GM18517 (cell line): Measurements from ENCODE around the gene KCNJ1.

Source experiments
- ATAC-seq: cut with Tn5 transposase; IDR thresholded peaks from one replicate; pipeline ENCODE4 v1.9.1; 2021; ENCODE audit warnings: mild to moderate bottlenecking, moderate library complexity; ENCODE audit not compliant: unreplicated experiment

The KCNJ1 gene

DNA sequence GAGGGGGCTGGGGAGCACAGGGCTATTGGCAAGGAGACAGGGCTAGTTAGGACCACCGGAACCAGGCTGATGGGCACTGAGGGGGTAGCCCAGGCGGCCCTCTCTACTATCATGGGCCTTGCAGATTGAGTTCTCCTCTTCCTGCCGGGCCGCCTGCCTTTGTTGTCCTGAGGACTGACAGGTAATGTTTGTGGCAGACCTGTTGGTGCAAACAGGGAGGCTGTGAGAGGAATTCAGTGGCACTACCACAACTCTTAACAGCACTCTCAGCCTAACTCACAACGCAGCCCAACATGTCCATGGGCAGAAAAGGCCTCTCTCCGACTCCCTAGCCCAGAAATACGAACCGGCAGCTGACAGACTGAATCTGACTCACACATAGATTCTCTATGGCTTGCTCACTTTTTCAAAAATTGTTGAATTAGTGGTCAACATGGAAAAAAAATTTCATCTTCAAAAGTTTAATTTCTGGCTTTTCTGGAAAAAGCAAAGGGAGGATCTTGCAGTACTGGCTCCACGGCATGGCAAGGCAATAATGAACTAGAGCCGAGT, 35.5 kb upstream of the KCNJ1 start:
- no peak for ATAC-seq

DNA sequence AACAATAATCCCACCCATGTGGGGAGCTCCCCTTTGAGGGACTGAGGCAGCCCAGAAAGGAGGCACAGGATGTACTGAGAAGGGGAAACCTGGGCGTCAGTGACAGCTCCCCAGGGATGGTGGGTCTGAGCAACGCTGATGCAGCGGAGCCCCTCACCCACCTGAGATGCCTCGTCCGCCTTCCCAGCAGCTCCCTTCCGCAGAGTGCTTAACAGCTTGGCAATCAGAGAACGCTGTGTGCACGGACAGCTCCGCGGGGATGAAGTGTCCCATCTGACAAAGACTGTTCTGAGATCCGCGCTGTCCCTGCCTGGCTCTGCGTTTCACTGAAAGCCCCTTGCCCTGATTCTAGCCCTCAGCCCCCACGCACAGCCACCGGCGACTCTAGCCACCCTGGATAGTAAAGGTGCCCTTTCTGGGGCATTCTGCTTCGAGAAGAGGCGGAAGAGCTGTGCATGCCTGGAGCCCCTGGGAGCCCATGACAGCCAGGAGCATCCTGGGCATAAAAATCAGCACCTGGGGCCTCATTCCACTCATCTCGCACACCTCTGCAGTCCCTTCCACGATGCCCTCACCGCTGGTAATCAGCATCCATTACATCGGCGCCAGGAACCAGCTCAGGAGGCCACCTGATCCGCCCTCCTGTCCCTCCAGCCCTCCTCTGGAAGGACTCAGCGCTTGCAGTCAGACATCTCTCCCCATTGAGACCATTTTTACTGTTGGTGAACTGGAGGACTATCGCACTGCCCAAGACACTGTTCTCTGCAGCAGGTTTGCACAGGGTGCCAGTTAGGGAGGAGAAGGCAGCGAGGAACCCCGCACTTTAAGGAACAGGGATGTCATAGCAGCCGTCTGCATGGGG, 34.8 kb upstream of the KCNJ1 start:
- ATAC-seq, result no peak

DNA sequence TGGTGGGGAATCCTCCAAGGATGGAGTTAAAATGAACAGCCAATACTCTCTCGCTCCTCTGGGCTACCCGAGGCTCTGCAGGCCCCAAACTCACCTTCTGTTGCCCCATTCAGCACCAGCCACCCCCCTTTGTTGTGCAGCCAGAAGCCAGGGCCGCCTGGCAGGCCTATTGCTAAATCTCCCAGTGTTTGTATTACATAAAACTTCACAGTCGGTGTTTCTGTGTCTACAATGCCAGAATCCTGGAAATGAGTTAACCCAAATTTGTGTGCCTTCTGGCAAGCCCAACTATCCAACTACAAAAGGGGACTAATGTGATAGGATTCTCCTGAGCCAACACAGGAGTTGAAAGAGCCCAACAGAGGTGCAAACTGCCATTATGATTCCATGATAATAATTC, 33.4 kb upstream of the KCNJ1 start:
- no peak for ATAC-seq

DNA sequence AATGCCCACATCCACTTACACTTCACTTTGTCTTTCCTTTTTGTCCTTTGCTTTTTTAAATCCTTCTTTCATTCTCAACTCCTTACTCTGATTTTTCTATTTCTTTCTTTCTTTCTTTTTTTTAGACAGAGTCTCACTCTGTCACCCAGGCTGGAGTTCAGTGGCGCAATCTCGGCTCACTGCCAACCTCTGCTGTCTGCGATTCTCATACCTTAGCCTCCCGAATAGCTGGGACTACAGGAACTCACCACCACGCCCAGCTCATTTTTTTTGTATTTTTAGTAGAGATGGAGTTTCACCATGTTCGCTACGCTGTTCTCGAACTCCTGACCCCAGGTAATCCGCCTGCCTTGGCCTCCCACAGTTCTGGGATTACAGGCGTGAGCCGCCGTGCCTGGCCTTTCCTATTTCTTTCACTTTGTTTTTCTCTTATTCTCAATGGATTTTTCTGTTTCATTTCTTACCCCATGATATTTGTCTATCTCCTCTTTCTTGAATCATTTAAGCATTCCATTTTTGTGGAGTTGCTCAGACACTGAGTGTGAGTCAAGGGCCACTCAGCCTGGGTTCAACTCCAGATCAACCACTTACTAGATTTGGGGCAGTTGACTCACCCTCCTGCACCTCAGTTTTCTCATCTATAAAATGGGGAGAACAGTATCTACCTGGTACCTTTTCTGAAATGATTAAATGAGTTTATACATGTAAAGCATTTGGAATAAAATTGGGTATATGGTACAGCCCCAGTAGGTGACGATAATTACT, 31.7 kb upstream of the KCNJ1 start:
- ATAC-seq, result no peak

DNA sequence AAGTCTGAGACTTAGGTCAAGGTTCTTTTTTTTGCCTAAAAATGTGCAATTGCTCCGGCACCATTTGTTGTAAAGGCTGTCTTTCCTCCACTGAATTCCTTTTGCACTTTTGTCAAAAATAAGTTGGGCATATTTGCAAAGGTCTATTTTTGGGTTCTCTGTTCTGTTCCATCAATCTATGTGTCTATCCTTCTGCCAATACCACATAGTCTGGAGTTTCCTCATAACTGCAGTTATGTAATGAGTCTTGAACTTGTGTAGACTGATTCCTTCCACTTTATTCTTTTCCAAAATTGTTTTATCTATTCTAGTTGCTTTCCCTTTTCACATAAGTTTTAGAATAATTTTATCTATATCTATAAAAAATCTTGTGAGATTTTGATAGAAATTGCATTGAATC, 30.7 kb upstream of the KCNJ1 start:
- no peak for ATAC-seq

DNA sequence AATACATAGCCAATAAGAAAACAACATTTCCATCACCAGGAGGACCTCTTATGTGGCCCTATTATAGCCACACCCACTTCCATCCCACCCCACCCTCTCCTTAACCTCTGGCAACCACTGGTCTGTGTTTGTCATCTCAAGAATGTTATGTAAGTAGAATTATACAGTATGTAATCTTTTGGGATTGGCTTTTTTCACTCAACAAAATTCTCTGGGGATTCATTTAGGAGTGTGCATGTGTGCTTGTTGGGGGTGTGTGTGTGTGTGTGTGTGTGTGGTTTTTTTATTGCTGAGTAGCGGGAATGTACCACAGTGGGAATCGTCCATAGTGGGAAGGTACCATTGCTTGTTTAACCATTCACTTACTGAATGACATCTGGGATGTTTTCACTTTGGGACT, 29.3 kb upstream of the KCNJ1 start:
- no peak for ATAC-seq

DNA sequence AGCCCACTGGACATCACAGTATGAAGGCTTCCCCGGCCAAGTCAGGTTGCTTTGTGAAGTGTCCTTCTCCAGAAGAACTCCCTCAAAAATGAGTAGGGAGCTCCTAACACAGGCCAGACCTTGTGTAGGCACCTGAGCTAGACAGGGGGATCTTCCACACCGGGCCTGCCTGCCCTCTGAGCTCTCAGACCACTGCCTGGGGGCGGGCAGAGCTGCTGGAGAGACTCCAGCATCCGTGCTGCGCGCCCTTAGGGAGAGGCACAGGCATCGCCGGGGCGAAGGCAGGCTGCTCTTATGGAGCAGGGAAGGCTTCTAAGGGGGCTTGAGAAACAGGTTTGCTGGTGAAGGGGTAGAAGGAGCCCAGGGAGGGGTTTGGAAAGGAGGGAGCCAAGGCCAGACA, 28.4 kb upstream of the KCNJ1 start:
- no peak for ATAC-seq

DNA sequence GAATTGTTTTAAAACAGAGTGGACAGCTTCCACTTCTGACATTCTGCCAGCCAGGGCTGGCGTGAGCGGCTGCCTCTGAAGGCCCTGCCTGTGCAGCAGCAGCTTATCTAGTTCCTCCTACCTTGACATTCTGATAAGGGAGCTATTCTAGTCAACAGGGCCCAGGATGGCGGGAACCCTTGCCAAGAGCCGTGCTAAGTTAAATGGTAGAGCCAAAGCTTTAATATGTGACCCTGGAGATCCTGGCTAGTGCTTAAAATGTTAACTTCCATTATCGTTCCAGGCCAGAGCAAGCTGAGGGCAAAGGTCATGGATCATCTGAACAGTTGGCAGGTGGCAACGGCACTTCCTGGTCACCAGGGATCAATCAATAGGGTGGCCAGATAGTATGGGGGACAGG, 27.6 kb upstream of the KCNJ1 start:
- ATAC-seq, result no peak

DNA sequence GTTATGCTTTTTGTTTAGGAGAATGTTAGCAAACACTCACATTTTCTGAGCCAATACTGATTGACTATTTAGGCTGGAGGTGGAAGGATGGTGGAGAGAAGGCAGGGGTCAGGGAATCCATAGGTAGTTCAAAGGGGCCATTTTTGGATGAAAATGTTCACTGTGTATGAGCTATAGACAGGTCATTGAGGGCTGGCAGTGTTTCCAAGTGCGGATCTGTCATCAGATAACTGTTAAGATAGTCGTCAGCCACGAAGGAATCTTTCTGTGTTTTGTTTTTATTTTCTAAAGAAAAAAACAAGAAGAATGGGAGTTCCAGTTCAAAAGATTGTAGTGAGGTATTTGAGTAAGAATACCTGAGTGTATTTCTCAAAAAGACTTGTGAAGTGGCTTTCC, 27.2 kb upstream of the KCNJ1 start:
- ATAC-seq, result no peak

DNA sequence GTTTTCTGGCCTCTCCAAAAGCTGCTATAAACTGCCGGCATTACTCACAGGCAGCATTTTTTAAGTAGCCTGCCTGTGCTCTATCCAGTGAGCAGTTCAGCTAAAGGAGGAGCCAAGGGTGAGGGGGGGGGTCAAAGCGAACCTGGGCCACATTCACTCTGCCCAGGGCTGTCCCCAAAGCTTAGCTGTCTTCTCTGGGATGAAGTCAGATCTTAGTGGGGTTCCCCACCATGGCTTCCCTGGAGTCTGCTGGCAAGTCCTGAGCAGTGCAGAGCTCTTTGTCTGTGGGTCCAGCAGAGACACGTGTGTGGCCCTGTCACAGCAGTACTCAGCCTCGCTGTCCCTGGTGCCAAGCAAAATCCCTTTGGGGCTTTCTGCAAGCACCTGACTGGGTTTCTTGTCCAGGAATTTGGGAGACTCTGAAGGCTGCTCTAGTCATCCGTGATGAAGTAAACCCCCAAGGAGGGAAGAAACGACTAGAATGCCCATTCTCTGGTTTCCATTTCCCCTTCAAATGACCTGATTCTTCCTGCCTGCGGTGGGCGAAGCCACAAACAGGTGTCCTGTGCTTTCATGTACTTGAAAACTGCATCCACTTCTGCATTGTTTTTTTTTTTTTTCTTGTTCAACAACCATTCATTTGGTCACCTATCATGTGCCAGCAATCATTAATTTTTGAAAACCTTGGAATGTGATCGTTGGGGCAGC, 26.6 kb upstream of the KCNJ1 start:
- peak; percentile 73 for ATAC-seq

DNA sequence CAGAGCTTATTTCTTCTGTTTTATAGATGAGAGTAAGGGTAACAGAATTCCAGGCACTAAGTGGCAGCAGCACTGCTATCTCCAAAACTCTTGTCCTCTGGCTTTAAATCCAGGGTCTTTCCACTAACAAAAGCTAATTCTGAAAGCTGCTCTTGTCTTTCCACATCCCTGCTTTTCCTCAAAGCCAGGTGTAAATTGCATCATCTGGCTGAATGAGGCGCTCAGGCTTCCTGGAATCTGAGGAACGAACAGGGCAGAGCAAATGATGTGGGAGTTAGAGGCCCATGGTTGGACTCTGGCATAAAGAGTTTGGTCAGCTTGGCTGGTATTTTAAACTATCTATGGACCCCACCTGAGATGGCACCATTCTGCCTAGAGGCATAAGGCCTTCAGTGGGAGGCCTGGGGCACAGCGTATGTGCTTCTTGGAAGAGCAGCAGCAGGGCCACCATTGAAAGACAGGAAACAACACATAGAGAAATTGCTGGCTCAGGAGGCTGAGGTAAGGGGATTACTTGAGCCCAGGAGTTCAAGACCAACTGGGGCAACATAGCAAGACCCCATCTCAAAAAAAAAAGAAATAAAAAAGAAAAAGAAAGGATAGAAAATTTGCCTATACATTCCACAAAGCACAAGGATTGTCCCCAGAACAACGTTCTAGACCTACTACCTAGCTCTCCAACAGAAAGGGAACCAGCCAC, 25.9 kb upstream of the KCNJ1 start:
- ATAC-seq, result no peak

DNA sequence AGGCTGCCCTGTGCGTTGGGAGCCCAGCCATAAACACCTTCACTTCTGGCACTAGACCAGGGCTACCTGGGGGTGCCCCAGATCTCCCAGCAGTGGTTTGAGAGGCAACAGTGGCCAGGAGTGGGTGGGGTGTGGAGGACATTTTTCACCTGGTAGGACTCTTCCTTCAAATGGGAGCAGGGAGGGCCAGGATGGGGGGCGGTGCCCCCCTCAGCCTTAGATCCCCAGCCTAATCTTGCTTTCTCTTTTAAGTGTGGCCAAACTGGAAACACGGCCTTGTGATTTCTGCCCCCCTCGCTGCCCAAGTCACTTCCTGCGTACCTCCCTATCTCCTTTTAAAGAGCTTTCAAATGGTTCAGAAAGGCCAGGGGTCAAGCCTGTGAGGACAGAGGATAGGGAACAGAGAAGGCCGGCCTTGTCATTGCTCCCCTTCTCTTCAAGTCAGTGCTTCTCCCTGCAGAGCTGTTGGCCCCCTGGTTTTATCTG, 24.9 kb upstream of the KCNJ1 start:
- no peak for ATAC-seq

DNA sequence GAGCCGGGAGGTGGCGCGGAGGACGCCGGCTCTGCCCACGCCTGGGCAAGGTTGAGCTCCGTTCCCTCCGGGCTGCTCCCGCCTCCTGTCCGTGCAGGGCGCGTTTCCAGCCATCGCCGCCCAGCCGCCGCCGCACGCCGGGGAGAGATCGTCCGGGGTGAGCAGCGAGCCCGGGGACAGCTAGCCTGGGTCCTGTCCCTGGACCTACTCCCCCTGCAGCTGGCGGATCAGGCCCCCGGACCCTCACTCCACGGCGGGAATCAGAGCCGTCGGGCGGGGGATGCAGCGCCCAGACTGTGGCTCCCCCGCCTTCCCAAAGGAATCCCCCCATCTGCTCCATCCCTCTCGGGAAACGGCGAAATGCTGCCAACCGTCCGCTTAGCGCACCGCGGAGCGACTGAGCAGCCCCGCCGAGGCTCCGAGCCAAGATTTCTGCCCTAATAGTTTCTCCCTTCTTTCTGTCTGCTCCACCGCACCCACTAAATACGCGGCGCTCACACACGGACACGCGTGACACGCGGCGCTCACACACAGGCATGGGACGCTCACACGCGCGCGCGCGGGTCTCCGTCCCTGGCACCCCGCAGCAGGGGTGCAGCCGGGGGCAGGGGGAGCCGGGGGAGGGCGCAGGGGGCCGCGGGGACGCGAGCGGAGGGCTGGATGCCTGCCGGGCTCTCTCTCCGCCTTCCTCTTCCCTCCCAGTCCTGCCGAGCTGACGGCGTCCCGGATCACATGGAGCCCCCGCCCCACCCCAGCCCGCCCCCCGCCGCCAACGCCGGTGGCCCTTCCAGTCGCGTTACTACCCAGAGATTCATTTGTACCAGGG, 23.7 kb upstream of the KCNJ1 start, which contains the start of gene KCNJ5:
Gene KCNJ5 (plus strand): TSS at position 814 of the 826 bp plus-strand sequence. CDS start 19,918 bp downstream, outside the sequence.
- no peak for ATAC-seq

DNA sequence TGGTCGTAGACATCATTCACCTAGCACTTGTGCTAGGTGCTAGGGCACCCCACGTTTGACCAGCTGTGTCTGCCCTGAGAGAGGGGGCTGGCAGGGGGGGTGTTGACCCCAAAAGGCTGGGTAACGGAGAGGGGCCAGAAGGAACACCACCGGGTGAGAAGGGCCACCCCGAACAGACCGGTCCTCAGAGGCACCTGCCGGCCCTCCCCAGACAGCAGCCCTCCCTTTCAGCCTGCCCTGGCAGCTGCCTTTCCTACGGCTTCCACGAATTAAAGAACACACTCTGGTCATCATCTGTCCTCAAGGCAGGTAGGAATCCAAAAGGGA, 23.1 kb upstream of the KCNJ1 start:
- no peak for ATAC-seq

DNA sequence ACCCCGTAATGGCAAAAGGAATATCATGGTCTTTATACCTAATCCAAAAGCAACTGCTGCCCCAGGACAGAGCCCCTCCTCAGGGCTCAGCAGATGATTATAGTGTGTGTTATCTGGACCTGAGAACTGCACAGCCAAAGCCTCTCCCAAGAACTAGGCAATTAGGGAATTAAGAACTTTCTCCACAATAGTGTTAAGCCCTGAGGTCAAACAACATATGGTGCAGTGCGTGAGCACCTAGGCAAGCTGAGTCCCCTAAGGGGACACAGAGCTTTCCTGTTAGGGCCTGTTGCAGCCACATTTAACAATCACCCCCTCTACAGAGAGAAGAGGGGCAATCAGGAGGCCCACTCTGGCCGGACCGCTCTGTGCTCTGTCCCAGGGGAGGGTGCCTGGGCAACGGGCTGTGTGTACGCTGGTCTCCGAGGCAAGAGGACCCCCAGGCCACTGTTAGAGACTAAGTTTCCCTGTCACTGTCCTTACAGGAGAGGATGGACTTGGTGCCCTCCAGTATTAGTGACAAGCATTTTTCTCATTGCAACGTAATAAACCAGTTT, 22.6 kb upstream of the KCNJ1 start:
- no peak for ATAC-seq

DNA sequence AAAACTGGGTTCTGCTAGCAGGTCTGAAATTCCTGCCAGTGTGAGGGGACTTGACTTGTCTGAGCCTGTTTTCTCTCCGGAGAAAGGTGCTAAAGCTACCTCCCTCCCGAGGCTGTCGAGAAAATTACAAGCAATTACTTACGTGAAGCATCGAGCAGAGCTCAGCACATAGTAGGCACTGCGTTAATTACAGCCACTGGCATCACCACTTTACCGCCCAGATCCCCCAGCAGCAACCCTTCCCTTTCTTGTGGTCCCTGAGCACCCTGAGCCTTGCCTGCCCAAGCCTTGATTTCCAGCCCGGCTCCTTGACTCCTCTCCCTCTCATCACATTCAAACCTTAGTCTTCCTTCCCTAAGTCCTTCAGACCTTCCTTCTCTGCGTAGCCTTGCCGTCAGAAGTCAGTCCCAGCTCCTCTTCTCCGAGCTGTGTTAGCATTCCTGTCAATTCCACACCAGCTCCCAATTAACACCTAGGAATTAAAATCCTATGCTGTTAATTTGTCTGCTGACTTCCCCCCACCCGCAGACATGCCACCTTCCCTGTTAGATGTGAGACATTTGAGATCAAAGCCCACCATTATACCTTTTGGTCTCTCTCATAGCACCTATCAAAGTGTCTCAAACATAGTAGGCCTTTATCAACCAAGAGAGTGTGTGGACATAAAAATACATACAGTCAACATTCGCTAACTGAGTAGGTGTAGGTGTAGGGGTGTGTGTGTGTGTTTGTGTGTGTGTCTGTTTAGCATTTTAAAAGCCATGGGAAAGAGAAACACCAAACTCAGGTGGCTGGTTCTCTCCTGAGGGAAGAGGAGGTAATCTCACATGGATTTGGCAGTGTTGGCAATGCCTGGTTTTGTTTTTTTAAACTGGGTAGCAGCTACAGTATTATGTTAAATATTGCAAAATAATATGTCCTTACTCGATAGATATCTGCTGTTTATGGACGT, 21.2 kb upstream of the KCNJ1 start:
- ATAC-seq, result no peak

DNA sequence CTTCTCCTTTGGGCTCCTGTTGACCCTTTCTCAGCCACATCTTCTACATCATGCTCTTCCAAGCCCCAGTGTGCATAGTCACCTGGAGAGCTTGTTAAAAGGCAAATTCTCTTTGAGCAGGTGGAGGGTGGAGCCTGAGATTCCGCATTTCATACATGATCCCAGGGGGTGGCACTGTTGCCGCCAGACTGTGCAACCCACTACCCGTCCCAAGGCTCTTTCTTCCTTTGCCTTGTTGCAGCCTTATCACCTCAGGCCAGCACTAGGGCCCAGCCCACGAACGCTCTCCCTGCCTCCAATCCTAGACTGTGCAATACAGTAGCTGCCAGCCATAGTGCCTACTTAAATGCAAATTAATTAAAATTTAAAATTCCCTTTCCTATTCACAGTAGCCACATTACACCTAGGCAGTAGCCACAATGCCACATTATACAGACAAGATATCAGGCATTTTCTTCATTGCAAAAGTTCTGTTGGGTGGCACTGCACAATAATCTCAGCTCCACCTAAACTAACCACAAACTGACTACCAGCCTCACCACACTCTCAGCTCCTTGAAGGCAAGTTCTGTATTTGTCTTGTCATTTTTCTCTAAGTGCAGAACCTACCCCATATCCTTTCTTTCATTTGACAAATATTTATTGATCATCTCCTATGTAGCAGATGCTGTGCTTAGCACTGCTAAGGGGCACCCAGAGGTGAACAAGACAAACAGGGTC, 19.5 kb upstream of the KCNJ1 start:
- ATAC-seq, result no peak
